NCI-H2171 (cell line): Measurements from ENCODE around the gene OSTF1.

Experiments used
- DNase-seq: peaks from one replicate; lab custom pipeline; 2025; lab: John Stamatoyannopoulos, UW

Gene OSTF1

GRCh38 chr9:75121914-75122558 is 33.7 kb downstream of the OSTF1 start:
- no peak for DNase-seq

GRCh38 chr9:75123696-75124095 is 35.4 kb downstream of the OSTF1 start:
- DNase-seq: no peak

GRCh38 chr9:75128535-75128934 is 40.2 kb downstream of the OSTF1 start:
- no peak for DNase-seq

- no peak for DNase-seq
These were observed 41.9 kb downstream of the OSTF1 start for GRCh38 chr9:75130172-75130571.

- no peak for DNase-seq
These were observed 42.4 kb downstream of the OSTF1 start for GRCh38 chr9:75130621-75131230.

- no peak for DNase-seq
These were observed 43.4 kb downstream of the OSTF1 start for GRCh38 chr9:75131700-75132099.

- DNase-seq: no peak
These were observed 43.9 kb downstream of the OSTF1 start for GRCh38 chr9:75132244-75132643.

- no peak for DNase-seq
These were observed 45.1 kb downstream of the OSTF1 start for GRCh38 chr9:75133396-75133795.

GRCh38 chr9:75134495-75134894 is 46.2 kb downstream of the OSTF1 start:
- no peak for DNase-seq

GRCh38 chr9:75138260-75139040 is 50.1 kb downstream of the OSTF1 start:
- DNase-seq: no peak

GRCh38 chr9:75139201-75139600 is 50.9 kb downstream of the OSTF1 start:
- DNase-seq: no peak

GRCh38 chr9:75140261-75140660 is 51.9 kb downstream of the OSTF1 start:
- DNase-seq: no peak

- DNase-seq: no peak
These were observed 53.9 kb downstream of the OSTF1 start for GRCh38 chr9:75142202-75142601.

- DNase-seq: no peak
These were observed 57.9 kb downstream of the OSTF1 start for GRCh38 chr9:75146229-75146628.

GRCh38 chr9:75147638-75148037 is 59.3 kb downstream of the OSTF1 start:
- no peak for DNase-seq

GRCh38 chr9:75148561-75148960 is 60.2 kb downstream of the OSTF1 start:
- no peak for DNase-seq

GRCh38 chr9:75149841-75150241 is 61.5 kb downstream of the OSTF1 start:
- DNase-seq: no peak

GRCh38 chr9:75150512-75150911 is 62.2 kb downstream of the OSTF1 start:
- DNase-seq: no peak

- DNase-seq: no peak
These were observed 64.1 kb downstream of the OSTF1 start for GRCh38 chr9:75152416-75152815.

- DNase-seq: no peak
These were observed 68.5 kb downstream of the OSTF1 start for GRCh38 chr9:75156858-75157257.

- DNase-seq: no peak
These were observed 73.0 kb downstream of the OSTF1 start for GRCh38 chr9:75161116-75161857.

GRCh38 chr9:75163764-75164163 is 75.5 kb downstream of the OSTF1 start:
- DNase-seq: no peak

- DNase-seq: no peak
These were observed 76.3 kb downstream of the OSTF1 start for GRCh38 chr9:75164573-75164972.
